ENCODE data around the gene B3GAT1. TPM values are rescaled to one million over a fixed set of nuclear protein-coding genes. Genes with fewer than 3 reads are reported as not detected.

Gene B3GAT1
- total RNA-seq, 4 donors from 2014 or later: 0.14 to 0.16 TPM; not detected in 2

- no peak for DNase-seq
- Histone ChIP-seq H3K4me3 (no peak overlapping the region), H3K4me1 (no peaks in the 10 kb centered on the region), H3K9me3 (no peaks in the 10 kb centered on the region), H3K36me3 (no peaks in the 10 kb centered on the region), H3K27me3 (peaks cover 27% of the 10 kb centered on the region), H3K27ac (no peak overlapping the region)
- intact Hi-C loops (cut with DNase I; ENCODE audit: low total_unique reads): no loop called here
- TF ChIP-seq CTCF (IDR thresholded peaks at IDR 0.05): no peak
- no peak for TF ChIP-seq POLR2AphosphoS5 (IDR thresholded peaks at IDR 0.05)
- TF ChIP-seq EP300 (IDR thresholded peaks at IDR 0.05; ENCODE audit: low read depth): no peak
- no peak for TF ChIP-seq POLR2A (IDR thresholded peaks at IDR 0.05)
- WGBS, 2 donors (ENCODE audit: low coverage in 1 of 2): 50 to 85% methylated on average over 2 to 7 of the region's 7 CpGs
- in situ Hi-C loops (cut with MboI; ENCODE audit: low pct_ligation_motif_present in 1 of 4, low pct_unique_long_range_greater_than_20kb in 1 of 4, low sequenced_read_pairs in 3 of 4): no loop called here
Measured at GRCh38 chr11:134399996-134400395, 12.0 kb downstream of the B3GAT1 start.

GRCh38 chr11:134399293-134399654 lies 12.8 kb downstream of the B3GAT1 start:
- Histone ChIP-seq H3K4me1 (no peaks in the 10 kb centered on the region), H3K27ac (no peak overlapping the region), H3K4me3 (no peak overlapping the region), H3K27me3 (peaks cover 20% of the 10 kb centered on the region), H3K9me3 (no peaks in the 10 kb centered on the region), H3K36me3 (no peaks in the 10 kb centered on the region)
- DNase-seq: no peak
- 85% methylated on average over 8 of the region's 8 CpGs; no CpG with 5 or more reads in 1 of the 2 donors for WGBS, 2 donors (ENCODE audit: low coverage in 1 of 2)
- intact Hi-C loops (cut with DNase I; ENCODE audit: low total_unique reads): no loop called here
- TF ChIP-seq CTCF (IDR thresholded peaks at IDR 0.05) (no peak), EP300 (IDR thresholded peaks at IDR 0.05; ENCODE audit: low read depth) (no peak), POLR2AphosphoS5 (IDR thresholded peaks at IDR 0.05) (no peak), POLR2A (IDR thresholded peaks at IDR 0.05) (no peak)
- in situ Hi-C loops (cut with MboI; ENCODE audit: low pct_ligation_motif_present in 1 of 4, low pct_unique_long_range_greater_than_20kb in 1 of 4, low sequenced_read_pairs in 3 of 4): no loop called here

- DNase-seq: no peak
- H3K9me3 ChIP-seq: no peaks in the 10 kb centered on the region
- H3K27me3 ChIP-seq: peaks cover 18% of the 10 kb centered on the region
- in situ Hi-C loops (cut with MboI; ENCODE audit: low pct_ligation_motif_present in 1 of 4, low pct_unique_long_range_greater_than_20kb in 1 of 4, low sequenced_read_pairs in 3 of 4) (no loop called here), intact Hi-C loops (cut with DNase I; ENCODE audit: low total_unique reads) (no loop called here)
- H3K4me1 ChIP-seq: no peaks in the 10 kb centered on the region
- no peak overlapping the region for H3K4me3 ChIP-seq
- 66% methylated on average over 13 of the region's 13 CpGs; no CpG with 5 or more reads in 1 of the 2 donors for WGBS, 2 donors (ENCODE audit: low coverage in 1 of 2)
- no peaks in the 10 kb centered on the region for H3K36me3 ChIP-seq
- TF ChIP-seq CTCF (IDR thresholded peaks at IDR 0.05) (no peak), POLR2AphosphoS5 (IDR thresholded peaks at IDR 0.05) (no peak), EP300 (IDR thresholded peaks at IDR 0.05; ENCODE audit: low read depth) (no peak), POLR2A (IDR thresholded peaks at IDR 0.05) (no peak)
- no peak overlapping the region for H3K27ac ChIP-seq
Measured at GRCh38 chr11:134398644-134399292, 13.3 kb downstream of the B3GAT1 start.

GRCh38 chr11:134398079-134398444 lies 14.0 kb downstream of the B3GAT1 start:
- Histone ChIP-seq H3K27ac (no peak overlapping the region), H3K9me3 (no peaks in the 10 kb centered on the region), H3K27me3 (peaks cover 18% of the 10 kb centered on the region), H3K36me3 (no peaks in the 10 kb centered on the region), H3K4me1 (no peaks in the 10 kb centered on the region), H3K4me3 (no peak overlapping the region)
- intact Hi-C loops (cut with DNase I; ENCODE audit: low total_unique reads) (no loop called here), in situ Hi-C loops (cut with MboI; ENCODE audit: low pct_ligation_motif_present in 1 of 4, low pct_unique_long_range_greater_than_20kb in 1 of 4, low sequenced_read_pairs in 3 of 4) (no loop called here)
- DNase-seq: no peak
- 77% methylated on average over 11 of the region's 11 CpGs; no CpG with 5 or more reads in 1 of the 2 donors for WGBS, 2 donors (ENCODE audit: low coverage in 1 of 2)
- TF ChIP-seq POLR2AphosphoS5 (IDR thresholded peaks at IDR 0.05) (no peak), POLR2A (IDR thresholded peaks at IDR 0.05) (no peak), EP300 (IDR thresholded peaks at IDR 0.05; ENCODE audit: low read depth) (no peak), CTCF (IDR thresholded peaks at IDR 0.05) (no peak)

Data from transverse colon (tissue), 4 donors.